ENCODE results near the gene SHB.

- TF ChIP-seq ZNF296 (CRISPR knock-in tag; conservative IDR thresholded peaks at IDR 0.05), result no peak
- TF ChIP-seq JUN (CRISPR knock-in tag; IDR thresholded peaks at IDR 0.05), result no peak
- no peak for TF ChIP-seq FOXA1 (IDR thresholded peaks at IDR 0.05)
- no peak for TF ChIP-seq FOXA1 (CRISPR knock-in tag; IDR thresholded peaks at IDR 0.05)
- no peak for TF ChIP-seq CTCF (CRISPR knock-in tag; IDR thresholded peaks at IDR 0.05)
- no peak for TF ChIP-seq GATAD2A (CRISPR knock-in tag; IDR thresholded peaks at IDR 0.05)
- TF ChIP-seq HNF4G (IDR thresholded peaks at IDR 0.05; ENCODE audit: borderline replicate concordance, low read depth, low read length), result no peak
- TF ChIP-seq HNF4G (CRISPR knock-in tag; IDR thresholded peaks at IDR 0.05; ENCODE audit: borderline replicate concordance, low read depth), result no peak
- TF ChIP-seq RNF219 (CRISPR knock-in tag; IDR thresholded peaks at IDR 0.05), result no peak
- TF ChIP-seq AGO1 (IDR thresholded peaks at IDR 0.05; ENCODE audit: low read depth, low read length, poor library complexity, severe bottlenecking), result no peak
- TF ChIP-seq TOPORS (CRISPR knock-in tag; IDR thresholded peaks at IDR 0.05), result no peak
- TF ChIP-seq RAD51 (IDR thresholded peaks at IDR 0.05; ENCODE audit: borderline replicate concordance), result no peak
- no peak for TF ChIP-seq CEBPB (IDR thresholded peaks at IDR 0.05; ENCODE audit: borderline replicate concordance, low read depth, low read length)
Measured at GRCh38 chr9:37911271-37911681, 157.8 kb downstream of the SHB start.

Measured in HepG2 (cell line).